Stomach (tissue), 9 donors: Measurements from ENCODE around the gene VPS37C. TPM values are rescaled to one million over a fixed set of nuclear protein-coding genes. Genes with fewer than 3 reads are reported as not detected.
"Not testable (repeated sequence)": the region's sequence is repeated elsewhere in the genome, so short reads cannot be mapped to it uniquely, and the experiment has no call there.

Experiments
- DNase-seq, 2 donors: peaks; one replicate each; pipeline versions ENCODE4 v3.0.0 to v3.0.0-alpha.2; 2013 to 2019
- H3K27ac ChIP-seq, 5 donors: fragments of 200-600 bp in 4 of 5; sonication (generic) in 4 of 5; one replicate each; pipeline ENCODE4 v1.5.1; 2013 to 2019; ENCODE audit warnings: mild to moderate bottlenecking in 1 of 5, moderate library complexity in 1 of 5
- H3K27me3 ChIP-seq, 3 donors: fragments of 200-600 bp; sonication (generic); one replicate each; pipeline ENCODE4 v1.5.1; 2017 to 2019; ENCODE audit warnings: mixed run types in 1 of 3
- H3K36me3 ChIP-seq, 4 donors: fragments of 200-600 bp; sonication (generic); 1 replicate in 3 of 4; 2 replicates in 1 of 4; pipeline ENCODE4 v1.5.1; 2016 to 2019
- H3K4me1 ChIP-seq, 4 donors: fragments of 200-600 bp; sonication (generic); one replicate each; pipeline ENCODE4 v1.5.1; 2016 to 2019
- H3K4me3 ChIP-seq, 4 donors: fragments of 200-600 bp; sonication (generic) in 3 of 4; one replicate each; pipeline ENCODE4 v1.5.1; 2016 to 2019; ENCODE audit warnings: mild to moderate bottlenecking in 1 of 4
- H3K9me3 ChIP-seq, 4 donors: fragments of 200-600 bp; sonication (generic); one replicate each; pipeline ENCODE4 v1.5.1; 2016 to 2019
- EP300 ChIP-seq: sonication (generic); formaldehyde crosslinking; IDR thresholded peaks from one replicate; pipeline ENCODE4 v1.6.1; 2017; ENCODE audit warnings: antibody characterized with exemption
- POLR2A ChIP-seq, 4 donors: fragments of 450-650 bp; IDR thresholded peaks; one replicate each; pipeline ENCODE4 v1.6.1; 2016; ENCODE audit warnings: antibody characterized with exemption in 4 of 4, control low read depth in 2 of 4, mild to moderate bottlenecking in 1 of 4, moderate library complexity in 1 of 4
- POLR2AphosphoS5 ChIP-seq, 3 donors: sonication (generic); formaldehyde crosslinking; IDR thresholded peaks; one replicate each; pipeline ENCODE4 v1.6.1; 2016; ENCODE audit warnings: antibody characterized with exemption in 3 of 3
- WGBS, 5 donors: extraction: QIAGEN DNeasy Blood & Tissue Kit in 3 of 5; methylation state at CpG; one replicate each; pipeline versions ENCODE4 v1.1.5 to v1.1.7; 2013 to 2018; 5-methylcytosine and 5-hydroxymethylcytosine counted together
- intact Hi-C: fragments of 100-400 bp; cut with DNase I; formaldehyde crosslinking; loops from one replicate; pipeline ENCODE4 v1.15.1; 2023; ENCODE audit warnings: low total_unique reads
- polyA plus RNA-seq, 3 donors: library from polyadenylated mRNA; stranded (reverse); fragments of 200-250 nt; gene quantifications; one replicate each; pipeline ENCODE4 v1.2.3, GENCODE V29; 2013
- total RNA-seq, 5 donors: library from RNA; depleted of rRNA; stranded (reverse); fragments of >200 nt; gene quantifications; one replicate each; pipeline versions ENCODE4 v1.1.0 to v1.2.3, GENCODE V29; 2014 to 2016
- TF ChIP-seq, protein P1 (sequence below), 7 experiments: fragments of 450-650 bp in 4 of 7; fragments of 200-600 bp in 3 of 7; sonication (generic) in 3 of 7; IDR thresholded peaks; one replicate each; pipeline ENCODE4 v1.5.1; 2016 to 2019; ENCODE audit warnings: antibody characterized with exemption in 7 of 7, control low read depth in 2 of 7, mild to moderate bottlenecking in 1 of 7
- donor health status: healthy with polysubstance abuse.
- donor health status: Bipolar disorder and iron deficiency.
- donor health status: healthy.

VPS37C gene
- total and polyA plus RNA-seq, 8 donors = 6.4 to 53.6 (median 27.7) TPM

DNA sequence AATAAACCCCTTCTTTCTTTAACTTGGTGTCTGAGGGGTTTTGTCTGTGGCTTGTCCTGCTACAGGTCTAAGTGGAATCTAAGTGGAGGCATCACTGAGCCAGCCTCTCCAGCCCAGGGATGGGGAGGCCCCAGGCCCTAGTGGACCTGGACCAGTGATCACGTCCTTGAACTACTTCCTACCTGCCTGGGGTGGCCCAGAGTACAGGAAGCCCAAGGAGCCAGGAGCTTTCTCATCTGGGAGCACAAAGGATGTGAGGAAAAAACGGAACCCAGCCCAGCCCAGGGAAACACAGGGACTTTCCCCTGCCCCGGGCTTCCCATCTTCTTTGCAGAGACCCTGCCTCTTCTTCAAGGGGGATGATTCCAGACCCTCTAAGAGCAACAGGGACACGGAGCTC is 62.4 kb downstream of the VPS37C start:
- TF ChIP-seq EP300 (no peak), POLR2A (IDR thresholded peaks at IDR 0.05) (no peak), POLR2AphosphoS5 (IDR thresholded peaks at IDR 0.05) (no peak)
- TF ChIP-seq, protein P1, sequence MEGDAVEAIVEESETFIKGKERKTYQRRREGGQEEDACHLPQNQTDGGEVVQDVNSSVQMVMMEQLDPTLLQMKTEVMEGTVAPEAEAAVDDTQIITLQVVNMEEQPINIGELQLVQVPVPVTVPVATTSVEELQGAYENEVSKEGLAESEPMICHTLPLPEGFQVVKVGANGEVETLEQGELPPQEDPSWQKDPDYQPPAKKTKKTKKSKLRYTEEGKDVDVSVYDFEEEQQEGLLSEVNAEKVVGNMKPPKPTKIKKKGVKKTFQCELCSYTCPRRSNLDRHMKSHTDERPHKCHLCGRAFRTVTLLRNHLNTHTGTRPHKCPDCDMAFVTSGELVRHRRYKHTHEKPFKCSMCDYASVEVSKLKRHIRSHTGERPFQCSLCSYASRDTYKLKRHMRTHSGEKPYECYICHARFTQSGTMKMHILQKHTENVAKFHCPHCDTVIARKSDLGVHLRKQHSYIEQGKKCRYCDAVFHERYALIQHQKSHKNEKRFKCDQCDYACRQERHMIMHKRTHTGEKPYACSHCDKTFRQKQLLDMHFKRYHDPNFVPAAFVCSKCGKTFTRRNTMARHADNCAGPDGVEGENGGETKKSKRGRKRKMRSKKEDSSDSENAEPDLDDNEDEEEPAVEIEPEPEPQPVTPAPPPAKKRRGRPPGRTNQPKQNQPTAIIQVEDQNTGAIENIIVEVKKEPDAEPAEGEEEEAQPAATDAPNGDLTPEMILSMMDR (IDR thresholded peaks at IDR 0.05) = no peak
- no peak for DNase-seq
- Histone ChIP-seq H3K9me3 (no peaks in the 10 kb centered on the region), H3K4me3 (no peak overlapping the region), H3K27me3 (no peaks in the 10 kb centered on the region), H3K4me1 (peaks cover 0 to 6% (median 1%) of the 10 kb centered on the region in 4 donors), H3K36me3 (no peaks in the 10 kb centered on the region), H3K27ac (no peak overlapping the region)
- WGBS, 5 donors = 73 to 87% (median 83%) methylated on average over 3 to 4 of the region's 4 CpGs
- intact Hi-C loops = no loop called here

DNA sequence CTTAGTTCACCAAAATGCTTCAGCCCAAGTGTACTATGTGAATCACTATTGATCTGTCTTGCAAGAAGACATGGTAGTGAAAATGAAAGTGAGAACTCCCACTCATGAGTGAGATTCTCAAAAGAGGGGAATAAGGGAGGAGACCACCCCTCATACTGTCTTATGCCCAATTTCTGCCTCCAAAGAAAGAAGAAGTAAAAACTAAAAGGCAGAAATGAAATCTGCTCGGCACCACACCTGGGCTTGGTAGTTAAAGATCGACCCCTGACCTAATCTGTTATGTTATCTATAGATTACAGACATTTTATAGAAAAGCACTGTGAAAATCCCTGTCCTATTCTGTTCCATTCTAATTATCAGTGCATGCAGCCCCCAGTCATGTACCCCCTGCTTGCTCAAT is 63.0 kb downstream of the VPS37C start:
- intact Hi-C loops, H3K4me1 ChIP-seq: not testable (repeated sequence)

DNA sequence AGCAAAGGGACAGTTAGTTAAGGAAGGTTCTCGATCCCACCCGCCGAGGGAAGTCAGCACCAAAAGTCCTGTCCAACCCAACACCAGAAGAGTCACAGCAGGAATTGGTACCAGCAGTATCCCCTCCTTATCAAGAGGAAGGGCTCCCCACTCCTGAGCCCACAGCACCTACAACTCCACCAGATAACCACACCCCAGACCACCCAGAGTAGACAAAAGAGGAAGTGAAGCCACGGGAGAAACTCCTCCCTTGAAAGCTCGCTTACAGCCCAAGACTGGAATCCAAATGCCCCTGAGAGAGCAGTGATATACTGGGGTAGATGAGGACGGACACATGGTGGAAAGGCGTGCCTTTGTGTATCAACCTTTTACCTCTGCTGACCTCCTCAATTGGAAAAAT is 66.2 kb downstream of the VPS37C start:
- DNase-seq = no peak
- intact Hi-C loops = no loop called here
- no peaks in the 10 kb centered on the region for H3K9me3 ChIP-seq
- H3K4me1 ChIP-seq = no peaks in the 10 kb centered on the region
- WGBS, 5 donors = 63 to 85% (median 76%) methylated on average over 7 of the region's 7 CpGs
- TF ChIP-seq EP300 (no peak), POLR2A (IDR thresholded peaks at IDR 0.05) (no peak), POLR2AphosphoS5 (IDR thresholded peaks at IDR 0.05) (no peak)
- TF ChIP-seq, protein P1 (IDR thresholded peaks at IDR 0.05) = no peak
- no peak overlapping the region for H3K27ac ChIP-seq
- no peaks in the 10 kb centered on the region for H3K27me3 ChIP-seq
- no peaks in the 10 kb centered on the region for H3K36me3 ChIP-seq
- H3K4me3 ChIP-seq = no peak overlapping the region

More for the DNA sequence above, 63.0 kb downstream of the VPS37C start:
- DNase-seq, H3K36me3 ChIP-seq, H3K4me3 ChIP-seq, H3K27me3 ChIP-seq, H3K27ac ChIP-seq, H3K9me3 ChIP-seq: not testable (repeated sequence)
- WGBS, 5 donors = 28 to 60% (median 47%) methylated on average over 2 of the region's 2 CpGs

DNA sequence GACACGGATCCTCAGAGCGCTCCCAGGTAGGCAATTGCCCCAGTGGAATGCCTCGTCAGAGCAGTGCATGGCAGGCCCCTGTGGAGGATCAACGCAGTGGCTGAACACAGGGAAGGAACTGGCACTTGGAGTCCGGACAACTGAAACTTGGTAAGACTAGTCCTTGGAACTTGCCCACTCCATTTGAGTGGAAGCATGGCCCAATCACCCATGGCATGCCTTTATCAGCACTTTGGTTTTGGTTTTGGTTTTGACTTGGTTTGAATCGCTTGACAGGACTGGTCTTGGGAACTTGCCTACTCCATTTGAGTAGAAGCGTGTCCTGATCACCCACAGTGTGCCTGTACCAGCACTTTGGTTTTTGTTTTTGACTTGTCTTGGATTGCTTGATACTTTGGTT is 67.1 kb downstream of the VPS37C start:
- not testable (repeated sequence) for H3K27ac ChIP-seq

DNA sequence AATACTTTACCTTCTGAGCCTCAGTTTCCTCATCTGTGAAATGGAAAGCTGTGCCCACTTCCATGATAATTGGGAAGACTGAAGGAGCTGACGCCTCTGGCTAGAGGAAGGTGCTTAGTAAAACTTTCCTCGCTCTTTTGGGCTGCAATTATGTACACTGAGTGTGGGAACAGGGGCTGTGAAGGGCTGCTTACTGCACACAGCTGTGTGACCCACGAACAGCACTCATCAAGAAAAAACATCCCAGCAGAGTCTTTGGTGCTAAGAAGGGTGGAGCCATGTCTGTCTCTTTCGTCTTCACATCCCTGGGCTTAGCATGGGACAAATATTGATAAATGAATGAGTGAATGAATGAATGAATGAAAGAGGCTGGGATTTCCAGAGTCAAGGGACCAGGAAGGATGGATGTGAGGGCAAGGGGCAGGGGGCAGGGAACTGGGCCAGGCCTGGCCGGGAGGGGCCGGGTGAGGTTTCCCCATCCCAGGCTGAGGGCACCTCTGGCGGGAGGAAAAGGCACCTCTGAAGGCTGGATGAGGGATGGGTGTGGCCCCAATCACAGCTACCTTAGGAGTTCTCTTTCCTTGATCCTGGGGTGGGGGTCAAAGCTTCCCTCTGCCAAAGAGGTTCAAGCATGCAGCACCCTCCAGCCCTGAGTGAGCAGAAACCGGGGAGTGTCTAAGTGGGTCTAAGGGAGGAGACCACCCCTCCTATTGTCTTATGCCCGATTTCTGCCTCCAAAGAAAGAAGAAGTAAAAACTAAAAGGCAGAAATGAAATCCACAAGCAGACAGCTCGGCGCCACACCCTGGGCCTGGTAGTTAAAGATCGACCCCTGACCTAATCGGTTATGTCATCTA is 68.1 kb downstream of the VPS37C start:
- H3K27me3 ChIP-seq = no peaks in the 10 kb centered on the region
- no peaks in the 10 kb centered on the region for H3K4me1 ChIP-seq
- intact Hi-C loops = no loop called here
- H3K9me3 ChIP-seq = no peaks in the 10 kb centered on the region
- H3K4me3 ChIP-seq = no peak overlapping the region
- H3K27ac ChIP-seq = no peak overlapping the region
- WGBS, 5 donors = 87 to 94% (median 92%) methylated on average over 13 of the region's 13 CpGs
- TF ChIP-seq POLR2AphosphoS5 (IDR thresholded peaks at IDR 0.05) = no peak
- TF ChIP-seq EP300 = no peak
- TF ChIP-seq, protein P1 (IDR thresholded peaks at IDR 0.05) = no peak
- TF ChIP-seq POLR2A (IDR thresholded peaks at IDR 0.05) = no peak
- DNase-seq = no peak
- H3K36me3 ChIP-seq = no peaks in the 10 kb centered on the region

More for the DNA sequence above, 67.1 kb downstream of the VPS37C start:
- H3K36me3 ChIP-seq, intact Hi-C loops, H3K27me3 ChIP-seq, H3K4me1 ChIP-seq, H3K4me3 ChIP-seq, DNase-seq, H3K9me3 ChIP-seq: not testable (repeated sequence)
- 90 to 94% (median 93%) methylated on average over 2 to 7 of the region's 7 CpGs for WGBS, 5 donors
